Uterus (tissue), 4 donors: ENCODE results near the gene WNT8A. TPM values are rescaled to one million over a fixed set of nuclear protein-coding genes. Genes with fewer than 3 reads are reported as not detected.

ENCODE experiments used
- DNase-seq, 2 donors: peaks; one replicate each; pipeline ENCODE4 v3.0.0-alpha.2; 2019 to 2020
- H3K27ac ChIP-seq, 2 donors: fragments of 200-600 bp; sonication (generic); 1 replicate in 1 of 2; 2 replicates in 1 of 2; pipeline ENCODE4 v1.5.1; 2016 to 2018
- H3K27me3 ChIP-seq, 2 donors: fragments of 200-600 bp; sonication (generic); one replicate each; pipeline ENCODE4 v1.5.1; 2018 to 2019; ENCODE audit warnings: control low read depth in 1 of 2
- H3K36me3 ChIP-seq, 2 donors: fragments of 200-600 bp; sonication (generic); one replicate each; pipeline ENCODE4 v1.5.1; 2019; ENCODE audit warnings: control low read depth in 1 of 2
- H3K4me1 ChIP-seq, 2 donors: fragments of 200-600 bp; sonication (generic); one replicate each; pipeline ENCODE4 v1.5.1; 2018 to 2019; ENCODE audit warnings: control low read depth in 1 of 2
- H3K4me3 ChIP-seq, 2 donors: fragments of 200-600 bp; sonication (generic); 1 replicate in 1 of 2; 2 replicates in 1 of 2; pipeline ENCODE4 v1.5.1; 2018 to 2019; ENCODE audit warnings: mild to moderate bottlenecking in 1 of 2
- H3K9me3 ChIP-seq, 2 donors: fragments of 200-600 bp; sonication (generic); one replicate each; pipeline ENCODE4 v1.5.1; 2019; ENCODE audit warnings: control low read depth in 1 of 2
- CTCF ChIP-seq, 4 experiments: fragments of 200-600 bp in 2 of 4; fragments of 450-650 bp in 2 of 4; sonication (generic) in 2 of 4; IDR thresholded peaks; one replicate each; pipeline ENCODE4 v1.5.1; 2016 to 2019; ENCODE audit warnings: antibody characterized with exemption in 4 of 4, mild to moderate bottlenecking in 2 of 4, moderate library complexity in 1 of 4
- POLR2A ChIP-seq, 2 donors: fragments of 450-650 bp; IDR thresholded peaks; one replicate each; pipeline ENCODE4 v1.6.1; 2016; ENCODE audit warnings: antibody characterized with exemption in 2 of 2, mild to moderate bottlenecking in 1 of 2, moderate library complexity in 1 of 2
- intact Hi-C: fragments of 100-400 bp; cut with DNase I; formaldehyde crosslinking; loops from one replicate; pipeline ENCODE4 v1.15.1; 2023; ENCODE audit warnings: low total_unique reads
- total RNA-seq, 4 donors: library from RNA; depleted of rRNA in 3 of 4; stranded (reverse); fragments of >200 nt in 3 of 4; gene quantifications; one replicate each; pipeline versions ENCODE4 v1.1.0 to v1.2.4, GENCODE V29; 2014 to 2023
- donor health status: DM: yes; HTN: yes; CAD: no.

WNT8A gene
- total RNA-seq, 4 donors from 2014 or later = not detected

- H3K36me3 ChIP-seq = no peaks in the 10 kb centered on the region
- H3K9me3 ChIP-seq = no peaks in the 10 kb centered on the region
- no peak overlapping the region for H3K27ac ChIP-seq
- intact Hi-C loops = loop anchor here (5.0 kb wide), 1 partner anchor 55 kb away; no protein-coding TSS in a partner anchor
- peak; percentile 58 to 63 for DNase-seq
- no peaks in the 10 kb centered on the region for H3K27me3 ChIP-seq
- no peaks in the 10 kb centered on the region for H3K4me1 ChIP-seq
- TF ChIP-seq CTCF (IDR thresholded peaks at IDR 0.05) (peak; percentile 76 to 87 (median 79)), POLR2A (IDR thresholded peaks at IDR 0.05) (no peak)
- no peak overlapping the region for H3K4me3 ChIP-seq
Observed at GRCh38 chr5:138077064-138077696, 6.7 kb upstream of the WNT8A start.

GRCh38 chr5:138078006-138078643 lies 5.7 kb upstream of the WNT8A start:
- Histone ChIP-seq H3K4me1 (no peaks in the 10 kb centered on the region), H3K9me3 (no peaks in the 10 kb centered on the region), H3K27ac (no peak overlapping the region), H3K36me3 (no peaks in the 10 kb centered on the region), H3K27me3 (no peaks in the 10 kb centered on the region), H3K4me3 (no peak overlapping the region)
- DNase-seq = no peak
- TF ChIP-seq POLR2A (IDR thresholded peaks at IDR 0.05) = no peak
- TF ChIP-seq CTCF (IDR thresholded peaks at IDR 0.05) = no peak
- intact Hi-C loops = loop anchor here (5.0 kb wide), 1 partner anchor 54 kb away; no protein-coding TSS in a partner anchor

GRCh38 chr5:138082033-138082432 lies 1.8 kb upstream of the WNT8A start:
- no peaks in the 10 kb centered on the region for H3K27me3 ChIP-seq
- no peaks in the 10 kb centered on the region for H3K4me1 ChIP-seq
- H3K27ac ChIP-seq = no peak overlapping the region
- DNase-seq = no peak
- intact Hi-C loops = no loop called here
- TF ChIP-seq CTCF (IDR thresholded peaks at IDR 0.05) (no peak), POLR2A (IDR thresholded peaks at IDR 0.05) (no peak)
- H3K9me3 ChIP-seq = no peaks in the 10 kb centered on the region
- no peak overlapping the region for H3K4me3 ChIP-seq
- H3K36me3 ChIP-seq = no peaks in the 10 kb centered on the region

GRCh38 chr5:138091685-138092084 lies 7.9 kb downstream of the WNT8A start:
- TF ChIP-seq POLR2A (IDR thresholded peaks at IDR 0.05) = no peak
- TF ChIP-seq CTCF (IDR thresholded peaks at IDR 0.05) = no peak
- Histone ChIP-seq H3K9me3 (no peaks in the 10 kb centered on the region), H3K4me1 (no peaks in the 10 kb centered on the region), H3K4me3 (no peak overlapping the region), H3K36me3 (no peaks in the 10 kb centered on the region), H3K27ac (no peak overlapping the region), H3K27me3 (no peaks in the 10 kb centered on the region)
- DNase-seq = no peak
- intact Hi-C loops = no loop called here

GRCh38 chr5:138092301-138092700 lies 8.5 kb downstream of the WNT8A start:
- TF ChIP-seq CTCF (IDR thresholded peaks at IDR 0.05) (no peak), POLR2A (IDR thresholded peaks at IDR 0.05) (no peak)
- H3K27me3 ChIP-seq = no peaks in the 10 kb centered on the region
- no peak overlapping the region for H3K27ac ChIP-seq
- no peaks in the 10 kb centered on the region for H3K4me1 ChIP-seq
- intact Hi-C loops = no loop called here
- no peak for DNase-seq
- no peaks in the 10 kb centered on the region for H3K36me3 ChIP-seq
- H3K4me3 ChIP-seq = no peak overlapping the region
- no peaks in the 10 kb centered on the region for H3K9me3 ChIP-seq
